GM18861 (cell line): ENCODE measurements around the gene HS2ST1.
"Not testable (repeated sequence)": the region's sequence is repeated elsewhere in the genome, so short reads cannot be mapped to it uniquely, and the experiment has no call there.

Experiments
- ATAC-seq: cut with Tn5 transposase; IDR thresholded peaks from one replicate; pipeline ENCODE4 v1.9.1; 2021; ENCODE audit not compliant: unreplicated experiment

Gene HS2ST1

DNA sequence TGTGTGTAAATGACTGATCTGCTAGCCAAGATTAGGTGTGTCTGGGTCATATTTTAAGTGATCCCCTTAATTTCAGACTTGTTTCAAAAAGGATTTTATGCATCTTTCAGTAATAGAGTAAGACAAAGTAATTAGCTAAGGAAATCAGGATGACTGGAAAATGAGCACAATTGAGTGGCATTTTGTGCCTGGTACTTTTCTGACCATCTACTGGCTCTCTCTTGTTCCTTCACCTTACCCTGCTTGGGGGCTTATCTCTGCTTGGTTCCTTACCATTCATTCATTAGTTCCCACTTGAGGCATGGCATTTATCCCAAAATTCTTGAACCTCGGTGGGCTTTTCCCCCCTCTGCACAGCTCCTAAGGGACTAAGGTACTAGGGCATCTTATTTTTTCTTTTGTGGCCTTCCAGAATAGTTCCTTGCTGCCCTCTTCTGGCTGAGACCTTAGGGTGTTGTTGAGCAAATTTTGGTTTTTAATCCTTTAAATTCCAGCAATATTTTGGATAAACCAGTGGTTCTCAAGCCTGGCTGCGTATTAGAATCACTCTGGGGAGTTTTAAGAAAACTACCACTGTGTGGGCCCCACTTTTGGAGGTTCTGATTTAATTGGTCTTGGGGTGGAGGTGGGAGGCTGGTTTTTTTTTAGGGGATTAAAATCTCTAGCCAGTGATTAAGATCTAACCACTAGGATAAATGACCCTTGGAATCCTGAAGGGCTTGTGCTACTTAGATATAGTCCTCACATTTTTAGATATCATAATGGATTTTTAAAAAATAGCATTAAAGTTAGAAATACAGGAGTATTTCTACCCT, 50.8 kb downstream of the HS2ST1 start:
- no peak for ATAC-seq

DNA sequence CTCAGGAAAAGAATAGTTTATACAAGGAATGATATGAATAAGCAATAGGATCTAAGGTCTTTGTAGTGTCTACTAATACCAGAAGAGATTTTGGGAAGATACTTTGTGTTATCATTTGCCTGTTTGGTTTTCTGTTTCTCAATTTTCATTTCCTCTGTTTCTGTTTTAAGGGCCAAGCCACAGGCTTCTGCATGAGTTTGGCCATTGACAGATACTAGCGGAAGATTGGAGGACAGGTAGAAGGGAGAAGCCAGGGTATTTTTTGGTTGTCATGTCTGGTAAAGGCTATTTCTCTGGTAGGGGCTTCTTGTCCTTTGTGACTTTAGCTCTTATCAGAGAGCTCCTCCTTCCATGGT, 51.4 kb downstream of the HS2ST1 start:
- ATAC-seq: no peak

DNA sequence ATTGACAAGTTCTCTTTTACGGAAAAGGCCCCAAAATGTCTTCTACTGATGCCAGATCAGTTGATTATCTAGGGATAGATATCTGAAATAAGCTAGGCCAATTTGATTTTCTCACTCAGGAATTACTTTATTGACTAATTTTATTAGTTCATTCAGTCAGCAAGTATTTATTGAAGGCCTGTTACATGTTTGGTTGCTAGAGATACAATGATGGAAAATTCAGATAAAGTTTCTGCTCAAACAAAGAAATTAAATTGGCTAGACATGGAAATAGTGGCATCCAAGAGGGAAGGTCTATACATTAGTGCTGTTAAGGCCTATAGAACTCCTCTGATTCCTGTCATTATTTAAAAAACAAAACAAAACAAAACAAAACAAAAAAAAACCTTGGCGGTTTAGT, 56.5 kb downstream of the HS2ST1 start:
- ATAC-seq: no peak

DNA sequence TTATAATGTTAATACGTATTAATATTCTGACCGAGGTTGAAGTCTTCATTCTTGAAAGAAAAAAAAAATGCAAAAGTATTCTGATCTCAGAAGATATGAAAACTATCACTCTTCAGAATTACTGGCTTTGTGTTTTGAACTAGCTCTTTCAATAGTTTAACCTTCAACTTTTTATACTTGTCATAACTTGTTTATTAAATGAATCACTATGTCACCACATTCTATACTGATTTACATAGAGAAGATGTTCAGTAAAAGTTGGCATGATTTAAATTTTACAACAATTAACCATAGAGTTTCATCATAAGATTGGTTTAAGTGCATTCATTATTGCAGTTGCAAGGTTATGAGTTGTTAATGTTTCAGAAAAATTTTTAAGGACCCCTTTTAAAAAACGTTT, 57.3 kb downstream of the HS2ST1 start:
- ATAC-seq: no peak

DNA sequence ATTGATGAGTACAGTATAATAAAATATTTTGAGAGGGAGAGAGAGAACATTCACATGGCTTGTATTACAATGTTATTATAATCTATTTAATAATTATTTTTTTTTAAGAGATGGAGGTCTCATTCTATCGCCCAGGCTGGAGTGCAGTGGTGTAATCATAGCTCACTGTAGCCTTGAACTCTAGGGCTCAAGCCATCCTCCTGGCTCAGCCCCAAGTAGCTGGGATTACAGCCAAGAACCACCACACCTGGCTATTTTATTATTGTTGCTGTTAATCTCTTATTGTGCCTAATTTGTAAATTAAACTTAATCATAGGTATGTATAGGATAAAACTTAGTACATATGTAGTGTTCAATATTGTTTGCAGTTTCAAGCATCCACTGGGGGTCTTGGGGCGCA, 57.8 kb downstream of the HS2ST1 start:
- no peak for ATAC-seq

DNA sequence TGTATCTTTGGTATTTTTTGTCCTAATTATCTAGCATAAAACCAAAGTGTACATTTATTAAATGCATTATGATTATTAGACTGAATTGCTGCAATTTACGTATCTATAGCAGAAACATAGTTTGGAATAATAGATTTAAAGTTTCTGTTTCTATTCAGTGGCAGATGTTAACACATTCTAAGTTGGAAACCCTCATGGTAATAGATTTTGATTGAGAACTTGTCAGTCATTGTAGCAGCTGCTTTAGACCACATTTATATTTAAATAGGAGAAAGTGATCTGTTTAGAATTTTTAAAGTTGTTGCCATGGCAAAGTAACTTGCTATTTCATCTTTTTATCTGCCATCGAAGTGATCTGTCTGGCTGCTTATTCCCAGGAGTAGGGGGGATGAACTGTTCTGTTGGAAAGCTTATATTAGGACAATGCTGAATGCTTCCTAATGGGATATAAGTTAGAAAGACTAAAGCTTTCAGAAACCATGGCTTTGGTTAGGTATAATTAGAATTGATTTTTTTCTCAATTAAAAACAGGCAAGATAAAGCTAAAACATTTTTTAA, 61.6 kb downstream of the HS2ST1 start:
- no peak for ATAC-seq

DNA sequence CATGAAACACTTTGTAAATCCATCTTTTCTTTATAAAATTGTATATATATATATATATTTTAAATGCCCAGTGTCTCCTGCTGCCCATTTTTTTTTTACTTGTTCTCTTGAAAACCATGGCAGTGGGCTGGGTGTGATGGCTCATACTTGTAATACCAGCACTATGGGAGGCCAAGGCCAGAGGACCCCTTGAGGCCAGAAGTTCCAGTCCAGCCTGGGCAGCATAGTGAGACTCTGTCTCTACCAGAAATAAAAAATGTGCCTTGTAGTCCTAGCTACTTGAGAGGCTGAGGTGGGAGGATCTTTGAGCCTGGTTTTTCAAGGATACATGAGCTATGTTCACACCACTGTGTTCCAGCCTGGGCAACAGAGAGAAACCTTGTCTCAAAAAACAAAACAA, 62.2 kb downstream of the HS2ST1 start:
- ATAC-seq: no peak

DNA sequence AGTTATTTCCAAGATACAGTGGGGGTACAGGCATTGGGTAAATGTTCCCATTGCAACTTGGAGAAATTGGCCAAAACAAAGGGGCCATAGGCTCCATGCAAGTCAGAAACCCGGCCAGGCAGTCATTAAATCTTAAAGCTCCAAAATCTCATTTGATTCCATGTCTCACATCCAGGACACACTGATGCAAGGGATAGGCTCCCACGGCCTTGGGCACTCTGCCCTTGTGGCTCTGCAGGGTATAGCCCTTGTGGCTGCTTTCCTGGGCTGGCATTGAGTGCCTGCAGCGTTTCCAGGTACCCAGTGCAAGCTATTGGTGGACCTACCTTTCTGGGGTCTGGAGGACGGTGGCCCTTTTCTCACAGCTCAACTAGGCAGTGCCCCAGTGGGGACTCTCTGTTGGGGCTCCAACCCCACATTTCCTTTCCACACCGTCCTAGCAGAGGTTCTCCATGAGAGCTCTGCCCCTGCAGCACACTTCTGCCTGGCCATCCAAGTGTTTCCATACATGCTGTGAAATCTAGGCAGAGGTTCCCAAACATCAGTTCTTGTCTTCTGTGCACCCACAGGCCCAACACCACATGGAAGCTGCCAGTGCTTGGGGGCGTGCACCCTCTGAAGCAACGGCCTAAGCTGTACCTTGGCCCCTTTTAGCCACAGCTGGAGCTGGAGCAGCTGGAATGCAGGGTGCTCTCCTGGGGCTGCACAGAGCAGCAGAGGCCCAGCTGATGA, 67.2 kb downstream of the HS2ST1 start:
- ATAC-seq: no peak

DNA sequence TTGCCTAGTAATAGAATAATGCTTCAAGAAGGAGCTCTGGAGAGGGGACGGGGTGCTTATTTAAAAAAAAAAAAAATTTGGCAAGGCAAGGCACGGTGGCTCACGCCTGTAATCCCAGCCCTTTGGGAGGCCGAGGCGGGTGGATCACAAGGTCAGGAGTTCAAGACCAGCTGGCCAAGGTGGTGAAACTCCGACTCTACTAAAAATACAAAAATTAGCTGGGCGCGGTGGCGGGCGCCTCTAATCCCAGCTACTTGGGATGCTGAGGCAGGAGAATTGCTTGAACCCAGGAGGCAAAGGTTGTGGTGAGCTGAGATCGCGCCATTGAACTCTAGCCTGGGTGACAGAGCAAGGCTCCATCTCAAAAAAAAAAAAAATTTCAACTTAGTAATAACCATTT, 69.2 kb downstream of the HS2ST1 start:
- ATAC-seq: not testable (repeated sequence)

DNA sequence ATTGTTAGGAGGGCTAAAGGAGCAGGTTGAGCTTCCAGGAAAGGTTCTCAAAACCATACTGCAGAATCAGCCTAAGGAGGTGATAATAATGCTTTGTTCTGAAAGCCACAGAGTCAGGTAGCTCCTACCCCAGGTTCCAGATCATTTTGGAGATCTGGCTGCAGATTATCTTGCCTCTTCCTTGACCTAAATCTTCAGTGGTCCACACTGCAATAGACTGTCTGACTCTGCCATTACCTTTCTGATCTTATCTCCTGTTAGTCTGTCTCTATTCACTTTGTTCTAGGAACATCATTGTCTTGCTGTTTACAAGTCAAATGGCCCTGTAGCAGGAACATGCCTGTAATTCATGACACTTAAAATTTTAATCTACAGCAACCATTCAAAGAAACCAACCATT, 73.0 kb downstream of the HS2ST1 start:
- ATAC-seq: no peak

DNA sequence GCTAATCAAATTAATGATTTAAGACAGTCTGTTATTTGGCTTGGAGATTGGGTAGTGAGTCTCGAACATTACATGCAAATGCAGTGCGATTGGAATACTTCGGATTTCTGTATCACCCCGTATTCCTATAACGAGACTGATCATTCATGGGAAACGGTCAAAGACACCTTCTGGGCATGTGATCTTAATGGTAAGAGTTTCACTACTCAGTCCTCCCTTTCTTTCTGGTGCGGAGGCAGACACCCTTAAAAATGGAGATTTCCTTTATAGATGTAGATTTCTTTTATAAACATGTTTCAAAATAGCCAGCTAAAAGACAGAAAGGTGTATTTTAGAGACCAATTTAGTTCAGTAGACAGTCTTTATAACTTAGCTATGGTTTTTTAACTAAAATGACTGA, 74.4 kb downstream of the HS2ST1 start:
- no peak for ATAC-seq

DNA sequence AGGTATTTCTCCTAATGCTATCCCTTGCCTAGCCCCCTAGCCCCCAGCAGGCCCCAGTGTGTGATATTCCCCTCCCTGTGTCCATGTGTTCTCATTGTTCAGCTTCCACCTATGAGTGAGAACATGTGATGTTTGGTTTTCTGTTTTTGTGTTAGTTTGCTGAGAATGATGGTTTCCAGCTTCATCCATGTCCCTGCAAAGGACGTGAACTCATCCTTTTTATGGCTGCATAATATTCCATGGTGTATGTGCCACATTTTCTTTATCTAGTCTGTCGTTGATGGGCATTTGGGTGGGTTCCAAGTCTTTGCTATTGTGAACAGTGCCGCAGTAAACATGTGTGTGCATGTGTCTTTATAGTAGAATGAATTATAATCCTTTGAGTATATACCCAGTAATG, 75.3 kb downstream of the HS2ST1 start:
- ATAC-seq: not testable (repeated sequence)

DNA sequence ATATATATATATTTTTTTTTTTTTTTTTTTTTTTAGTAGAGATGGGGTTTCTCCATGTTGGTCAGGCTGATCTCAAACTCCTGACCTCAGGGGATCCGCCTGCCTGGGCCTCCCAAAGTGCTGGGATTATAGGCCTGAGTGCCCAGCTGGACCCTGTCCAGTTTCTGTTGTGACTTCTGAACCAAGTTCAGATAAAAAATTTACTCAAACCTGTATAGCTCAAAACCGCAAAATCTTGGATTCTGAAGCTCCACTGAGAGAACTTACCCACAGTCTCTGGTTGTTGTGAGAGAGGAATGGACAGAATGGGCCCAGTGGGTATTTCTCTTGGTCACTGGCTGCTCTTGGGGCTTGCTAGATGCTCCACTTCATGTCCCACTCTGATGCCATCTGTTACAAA, 76.4 kb downstream of the HS2ST1 start:
- ATAC-seq: no peak

DNA sequence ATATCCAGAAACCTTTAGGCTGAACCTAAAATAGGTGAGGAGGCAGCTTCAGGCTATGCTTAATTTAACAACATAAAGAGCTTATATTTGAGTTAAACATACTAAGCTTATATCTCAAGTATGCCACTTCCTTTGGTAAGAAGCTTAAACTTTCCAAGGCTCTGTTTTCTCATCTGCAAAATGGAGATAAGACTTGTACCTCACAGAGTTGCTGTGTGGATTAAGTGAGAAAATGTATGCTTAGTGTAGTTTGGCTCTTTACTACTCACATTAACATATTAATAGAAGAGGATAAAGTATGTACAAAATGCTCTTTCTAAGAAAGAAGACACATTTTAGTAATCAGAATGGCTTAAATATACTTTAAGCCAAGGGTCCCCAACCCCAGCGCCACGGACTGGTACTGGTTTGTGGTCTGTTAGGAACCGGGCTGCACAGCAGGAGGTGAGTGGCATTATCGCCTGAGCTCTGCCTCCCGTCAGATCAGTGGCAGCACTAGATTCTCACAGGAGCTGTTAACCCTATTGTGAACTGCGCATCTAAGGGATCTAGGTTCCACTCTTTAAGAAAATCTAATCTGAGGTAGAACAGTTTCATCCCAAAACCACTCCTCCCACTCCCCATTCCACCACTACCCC, 77.2 kb downstream of the HS2ST1 start:
- ATAC-seq: no peak

DNA sequence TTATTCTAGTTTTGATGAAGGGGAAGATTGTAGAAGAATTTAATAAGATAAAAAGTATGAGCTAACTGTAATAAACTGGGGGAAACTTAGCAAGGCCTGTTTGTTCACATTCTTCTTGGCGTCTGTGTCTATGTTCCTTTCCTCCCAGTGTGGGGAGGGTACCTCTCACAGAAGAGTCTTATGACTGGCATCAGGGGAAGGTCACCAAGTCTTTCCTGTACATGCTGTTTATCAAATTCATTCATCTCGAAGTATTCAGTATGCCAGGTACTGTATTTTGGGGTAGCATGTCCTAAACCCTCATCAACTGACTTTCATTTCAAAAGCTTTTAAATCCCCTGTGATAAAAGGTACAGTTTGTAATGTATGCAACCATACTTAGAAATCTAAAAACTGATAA, 78.4 kb downstream of the HS2ST1 start:
- ATAC-seq: no peak

DNA sequence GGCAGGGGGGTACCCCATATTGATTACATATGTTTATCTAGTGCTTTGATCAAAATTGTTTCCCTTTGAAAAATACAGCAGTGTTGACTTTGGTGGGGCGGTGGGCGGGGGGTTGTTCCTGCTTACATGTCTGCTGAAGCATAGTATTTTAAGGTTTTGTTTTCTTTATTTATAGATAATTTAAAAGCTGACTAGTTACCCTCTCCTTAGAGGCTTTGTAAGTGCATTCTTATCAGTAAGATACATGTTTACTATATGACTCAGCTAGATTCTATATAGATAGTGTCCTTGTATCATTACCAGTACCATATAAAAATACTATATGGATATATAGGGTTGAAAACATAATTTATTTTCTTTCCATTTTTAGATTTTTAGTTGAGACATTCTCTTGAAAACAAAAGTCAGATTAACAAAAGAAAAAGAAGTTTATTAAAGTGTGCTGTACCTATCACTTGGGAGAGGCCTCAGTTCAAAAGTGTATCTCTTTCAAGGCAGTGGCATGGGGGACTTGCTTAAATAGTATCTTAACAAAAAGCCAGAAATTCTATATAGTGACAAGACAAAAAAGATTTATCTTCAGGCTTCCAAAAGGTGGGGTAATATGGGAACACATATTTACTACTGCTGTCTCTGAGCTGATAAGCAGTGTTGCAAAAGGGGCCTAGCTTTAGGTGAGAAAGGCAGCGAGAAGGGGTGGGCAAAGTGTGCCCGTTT, 79.0 kb downstream of the HS2ST1 start:
- ATAC-seq: no peak

DNA sequence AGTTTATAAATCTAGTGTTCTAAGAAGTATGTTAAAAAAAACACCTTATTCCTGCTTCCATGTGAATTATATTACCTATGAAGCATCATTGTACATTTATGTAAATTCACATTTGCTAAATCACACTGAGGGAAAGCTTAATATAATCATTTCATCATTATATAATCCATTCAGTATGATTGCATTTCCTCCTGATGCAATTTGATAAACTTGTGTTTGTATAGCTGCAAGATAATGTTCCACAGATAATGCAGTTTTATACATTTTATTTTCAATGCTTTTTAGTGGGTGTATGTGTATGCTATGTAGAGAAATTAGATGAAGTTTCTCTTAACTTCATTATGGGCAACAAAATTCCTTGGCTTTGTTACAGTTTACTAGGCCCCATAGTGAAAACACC, 79.6 kb downstream of the HS2ST1 start:
- no peak for ATAC-seq

DNA sequence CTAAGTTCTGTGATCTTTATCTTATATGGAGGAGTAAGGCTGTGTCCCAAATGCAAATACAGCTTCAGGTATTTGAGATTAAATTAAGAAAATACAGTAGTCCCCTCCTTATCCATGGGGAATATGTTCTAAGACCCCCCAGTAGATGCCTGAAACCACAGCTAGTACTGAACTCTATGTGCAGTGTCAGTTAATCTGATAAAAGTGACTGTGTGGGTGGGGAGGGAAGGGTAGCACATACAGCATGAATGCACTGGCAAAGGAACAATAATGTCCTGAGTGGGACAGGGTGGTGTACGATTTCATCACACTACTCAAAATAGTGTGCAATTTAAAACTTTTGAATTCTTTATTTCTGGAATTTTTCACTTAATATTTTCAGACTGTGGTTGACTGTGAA, 83.1 kb downstream of the HS2ST1 start:
- no peak for ATAC-seq

DNA sequence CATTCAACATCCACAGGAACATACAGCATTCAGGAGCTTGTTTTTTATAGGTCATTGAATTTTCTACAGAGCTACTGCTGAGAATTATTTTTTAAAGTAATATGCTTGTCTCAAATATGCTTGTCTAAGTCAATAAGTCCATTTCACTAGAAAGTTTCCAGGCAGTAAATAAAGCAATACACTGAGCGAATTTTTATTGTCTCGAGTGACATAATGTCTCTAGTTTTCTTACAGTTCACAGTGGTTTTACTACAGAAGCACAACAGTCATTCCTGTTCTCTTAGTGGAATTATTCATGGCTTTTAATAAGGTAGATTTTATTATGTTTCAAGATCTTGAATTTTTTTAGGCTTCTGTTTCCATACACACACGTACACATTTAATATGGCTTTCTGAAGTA, 83.8 kb downstream of the HS2ST1 start:
- ATAC-seq: no peak

DNA sequence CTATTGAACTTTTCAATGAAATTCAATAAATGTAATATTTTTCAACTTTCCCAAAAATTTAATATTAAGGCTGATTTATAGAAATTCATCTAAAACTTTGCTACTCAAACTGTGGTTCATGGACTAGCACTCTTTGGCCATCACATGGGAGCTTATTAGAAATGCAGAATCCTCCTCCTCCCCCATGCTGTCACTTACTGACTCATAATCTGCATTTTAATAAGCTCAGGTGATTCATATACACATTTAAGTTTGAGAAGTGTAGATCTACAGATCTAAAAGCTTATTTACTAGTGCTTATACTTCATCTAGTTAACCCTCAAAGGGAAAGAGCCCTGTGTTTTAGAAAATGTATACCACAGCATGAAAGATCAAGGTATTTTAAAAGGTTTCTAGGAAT, 84.3 kb downstream of the HS2ST1 start:
- no peak for ATAC-seq

DNA sequence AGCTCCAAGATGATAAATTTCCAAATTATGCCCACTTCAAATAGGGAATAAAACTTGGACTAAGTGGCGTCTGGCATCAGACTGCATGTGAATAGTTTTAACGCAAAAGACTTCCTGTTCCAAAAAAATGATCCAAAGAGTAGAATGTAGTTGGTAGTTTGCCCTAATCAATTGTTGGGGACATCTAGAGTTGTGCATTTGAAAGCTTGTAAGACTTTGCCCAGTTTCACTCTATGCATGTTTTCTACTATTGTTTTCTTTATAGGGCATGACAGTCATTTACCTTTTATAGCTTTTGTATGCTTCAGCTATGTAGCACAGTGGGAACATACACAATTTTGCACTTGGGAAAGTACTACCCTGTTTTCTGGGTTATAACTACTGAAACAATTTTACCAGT, 86.0 kb downstream of the HS2ST1 start:
- ATAC-seq: no peak
